IPS-NIHi11 (cell line): ENCODE data around the gene NEK10.
"Not testable (repeated sequence)": the region's sequence is repeated elsewhere in the genome, so short reads cannot be mapped to it uniquely, and the experiment has no call there.

Experiments
- DNase-seq: peaks from one replicate; pipeline ENCODE4 v3.0.0; 2012; ENCODE audit warnings: mixed read lengths, low spot score

Gene NEK10

GRCh38 chr3:27352047-27352446, 17.1 kb downstream of the NEK10 start:
- no peak for DNase-seq

GRCh38 chr3:27349832-27350231, 19.4 kb downstream of the NEK10 start:
- no peak for DNase-seq

- no peak for DNase-seq
Observed at GRCh38 chr3:27345959-27346865, 23.0 kb downstream of the NEK10 start.

- DNase-seq, result no peak
Observed at GRCh38 chr3:27345493-27345892, 23.7 kb downstream of the NEK10 start.

- DNase-seq, result no peak
Observed at GRCh38 chr3:27345045-27345444, 24.1 kb downstream of the NEK10 start.

GRCh38 chr3:27344192-27344591, 25.0 kb downstream of the NEK10 start:
- no peak for DNase-seq

GRCh38 chr3:27342267-27342666, 26.9 kb downstream of the NEK10 start:
- DNase-seq, result no peak

GRCh38 chr3:27340534-27340933, 28.6 kb downstream of the NEK10 start:
- no peak for DNase-seq

- DNase-seq, result no peak
Observed at GRCh38 chr3:27335571-27335970, 33.6 kb downstream of the NEK10 start.

- DNase-seq, result no peak
Observed at GRCh38 chr3:27333843-27334242, 35.3 kb downstream of the NEK10 start.

GRCh38 chr3:27328982-27329762, 40.0 kb downstream of the NEK10 start:
- not testable (repeated sequence) for DNase-seq

- no peak for DNase-seq
Observed at GRCh38 chr3:27326629-27327545, 42.3 kb downstream of the NEK10 start.

- no peak for DNase-seq
Observed at GRCh38 chr3:27326202-27326601, 43.0 kb downstream of the NEK10 start.

GRCh38 chr3:27325419-27325818, 43.8 kb downstream of the NEK10 start:
- peak; percentile 22 for DNase-seq

GRCh38 chr3:27324686-27325085, 44.5 kb downstream of the NEK10 start:
- no peak for DNase-seq

- DNase-seq, result no peak
Observed at GRCh38 chr3:27323087-27323570, 46.1 kb downstream of the NEK10 start.

- DNase-seq, result no peak
Observed at GRCh38 chr3:27322634-27323033, 46.5 kb downstream of the NEK10 start.

GRCh38 chr3:27319847-27320526, 49.2 kb downstream of the NEK10 start:
- DNase-seq, result no peak

GRCh38 chr3:27319304-27319703, 49.9 kb downstream of the NEK10 start:
- DNase-seq, result no peak

- DNase-seq, result no peak
Observed at GRCh38 chr3:27317096-27317495, 52.1 kb downstream of the NEK10 start.

GRCh38 chr3:27315003-27315402, 54.2 kb downstream of the NEK10 start:
- no peak for DNase-seq
